GM12892 (cell line): ENCODE data around the gene MS4A7.

Experiments used
- POLR2A ChIP-seq: IDR thresholded peaks from 2 replicates; pipeline ENCODE4 v1.6.1; 2011; ENCODE audit warnings: low read depth, low read length, control low read depth
- POLR2AphosphoS5 ChIP-seq: IDR thresholded peaks from 2 replicates; pipeline ENCODE4 v1.6.1; 2011; ENCODE audit warnings: low read depth, low read length, control low read depth

GRCh38 chr11:60420015-60420414 lies 41.7 kb downstream of the MS4A7 start:
- TF ChIP-seq POLR2AphosphoS5 (no peak), POLR2A (no peak)
